HEK293T (cell line): Measurements from ENCODE around the gene PLEKHB2.
"Not testable (repeated sequence)": the region's sequence is repeated elsewhere in the genome, so short reads cannot be mapped to it uniquely, and the experiment has no call there.

Source experiments
- CTCF ChIA-PET: fragments of 350-600 bp; formaldehyde crosslinking; extraction: SDS; loops from one replicate; lab custom pipeline; 2021; ENCODE audit warnings: antibody characterized with exemption, inconsistent platforms; lab: Yijun Ruan, JAX
- POLR2A ChIA-PET: fragments of 350-600 bp; formaldehyde crosslinking; extraction: SDS; loops from one replicate; lab custom pipeline; 2020; ENCODE audit warnings: antibody characterized with exemption, inconsistent platforms; lab: Yijun Ruan, JAX
- DNase-seq: peaks from one replicate; pipeline ENCODE4 v3.0.0; 2012; ENCODE audit warnings: mixed read lengths; ENCODE audit errors: extremely low spot score
- ARNT ChIP-seq: fragments of 450-650 bp; IDR thresholded peaks from 2 replicates; pipeline ENCODE4 v1.6.1; 2017; ENCODE audit warnings: mild to moderate bottlenecking
- BHLHE40 ChIP-seq: fragments of 450-650 bp; IDR thresholded peaks from 2 replicates; pipeline ENCODE4 v1.6.1; 2016; ENCODE audit warnings: mild to moderate bottlenecking, moderate library complexity, borderline replicate concordance
- CTBP1 ChIP-seq: fragments of 450-650 bp; IDR thresholded peaks from 2 replicates; pipeline ENCODE4 v1.6.1; 2016; ENCODE audit warnings: borderline replicate concordance
- ELF4 ChIP-seq: fragments of 450-650 bp; IDR thresholded peaks from 2 replicates; pipeline ENCODE4 v1.6.1; 2017; ENCODE audit warnings: antibody characterized with exemption
- FOXA1 ChIP-seq: fragments of 450-650 bp; IDR thresholded peaks from 2 replicates; pipeline ENCODE4 v1.6.1; 2016; ENCODE audit warnings: mild to moderate bottlenecking
- FOXK2 ChIP-seq: fragments of 450-650 bp; IDR thresholded peaks from 2 replicates; pipeline ENCODE4 v1.6.1; 2016; ENCODE audit warnings: mild to moderate bottlenecking
- FOXM1 ChIP-seq: fragments of 450-650 bp; IDR thresholded peaks from 2 replicates; pipeline ENCODE4 v1.6.1; 2017; ENCODE audit warnings: mild to moderate bottlenecking, borderline replicate concordance
- HDGF ChIP-seq: fragments of 450-650 bp; IDR thresholded peaks from 2 replicates; pipeline ENCODE4 v1.6.1; 2017; ENCODE audit warnings: antibody characterized with exemption, borderline replicate concordance
- L3MBTL2 ChIP-seq: fragments of 450-650 bp; conservative IDR thresholded peaks from 2 replicates; pipeline ENCODE4 v1.6.1; 2016; ENCODE audit warnings: mild to moderate bottlenecking
- LEF1 ChIP-seq: fragments of 450-650 bp; IDR thresholded peaks from 2 replicates; pipeline ENCODE4 v1.6.1; 2017; ENCODE audit warnings: mild to moderate bottlenecking, borderline replicate concordance
- NFRKB ChIP-seq: fragments of 450-650 bp; IDR thresholded peaks from 2 replicates; pipeline ENCODE4 v1.6.1; 2016; ENCODE audit warnings: mild to moderate bottlenecking, moderate library complexity
- PKNOX1 ChIP-seq: fragments of 450-650 bp; IDR thresholded peaks from 2 replicates; pipeline ENCODE4 v1.6.1; 2016
- SP1 ChIP-seq: fragments of 450-650 bp; IDR thresholded peaks from 2 replicates; pipeline ENCODE4 v1.6.1; 2017
- SUZ12 ChIP-seq: fragments of 450-650 bp; IDR thresholded peaks from 2 replicates; pipeline ENCODE4 v1.6.1; 2016; ENCODE audit warnings: mild to moderate bottlenecking
- TARDBP ChIP-seq: fragments of 450-650 bp; IDR thresholded peaks from 2 replicates; pipeline ENCODE4 v1.6.1; 2016
- ZNF384 ChIP-seq: fragments of 450-650 bp; IDR thresholded peaks from 2 replicates; pipeline ENCODE4 v1.6.1; 2016

PLEKHB2 gene

DNA sequence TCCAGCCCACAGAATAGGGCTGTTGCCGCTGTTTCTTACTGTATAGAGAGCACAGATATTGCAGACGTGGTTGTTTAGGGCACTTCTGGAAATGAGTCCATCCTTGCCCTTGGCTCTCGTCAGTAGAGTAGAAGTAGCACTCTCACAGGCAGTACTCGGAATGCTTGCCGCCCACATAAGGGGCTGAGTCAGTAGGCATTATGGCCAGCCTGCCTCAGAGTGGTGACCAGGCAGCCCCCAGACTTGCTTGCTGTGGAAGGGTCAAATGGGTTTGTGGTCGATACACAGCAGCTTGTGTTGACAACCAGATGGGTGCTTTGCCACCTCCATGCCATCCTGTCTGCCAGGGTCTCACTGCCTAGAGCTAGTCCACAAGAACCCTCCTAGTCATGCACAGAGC lies 38.7 kb downstream of the PLEKHB2 start:
- POLR2A ChIA-PET: no interaction called here
- CTCF ChIA-PET: no interaction called here
- DNase-seq: no peak
- no peak for TF ChIP-seq HDGF
- no peak for TF ChIP-seq SUZ12
- TF ChIP-seq L3MBTL2: no peak
- no peak for TF ChIP-seq ARNT
- no peak for TF ChIP-seq BHLHE40
- no peak for TF ChIP-seq SP1
- TF ChIP-seq CTBP1: no peak
- no peak for TF ChIP-seq FOXM1
- no peak for TF ChIP-seq NFRKB
- TF ChIP-seq FOXK2: no peak
- no peak for TF ChIP-seq LEF1
- TF ChIP-seq TARDBP: no peak
- TF ChIP-seq FOXA1: no peak
- TF ChIP-seq ZNF384: no peak
- no peak for TF ChIP-seq PKNOX1
- no peak for TF ChIP-seq ELF4

DNA sequence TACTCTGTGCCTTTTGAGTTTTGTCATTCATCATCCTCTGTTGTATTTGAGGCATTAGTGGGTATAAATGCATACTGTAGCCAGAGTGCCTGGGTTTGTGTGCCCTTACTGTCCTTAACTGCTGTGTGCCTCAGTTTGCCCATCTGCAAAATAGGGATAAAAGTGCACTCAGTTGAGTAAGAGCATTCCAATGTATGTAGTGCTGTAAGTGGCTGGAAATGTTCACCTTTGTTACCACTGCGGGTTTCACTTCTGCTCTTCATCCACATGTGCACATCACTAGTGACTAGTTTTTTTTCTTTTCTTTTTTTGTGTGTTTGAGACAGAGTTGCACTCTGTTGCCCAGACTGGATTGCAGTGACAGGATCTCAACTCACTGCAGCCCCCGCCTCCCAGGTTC lies 39.9 kb downstream of the PLEKHB2 start:
- CTCF ChIA-PET: no interaction called here
- TF ChIP-seq ARNT (no peak), L3MBTL2 (no peak), PKNOX1 (no peak), NFRKB (no peak), ELF4 (no peak), ZNF384 (no peak), FOXM1 (no peak), CTBP1 (no peak), SUZ12 (no peak), BHLHE40 (no peak), FOXK2 (no peak), HDGF (no peak), FOXA1 (no peak)
- POLR2A ChIA-PET: no interaction called here
- no peak for DNase-seq

DNA sequence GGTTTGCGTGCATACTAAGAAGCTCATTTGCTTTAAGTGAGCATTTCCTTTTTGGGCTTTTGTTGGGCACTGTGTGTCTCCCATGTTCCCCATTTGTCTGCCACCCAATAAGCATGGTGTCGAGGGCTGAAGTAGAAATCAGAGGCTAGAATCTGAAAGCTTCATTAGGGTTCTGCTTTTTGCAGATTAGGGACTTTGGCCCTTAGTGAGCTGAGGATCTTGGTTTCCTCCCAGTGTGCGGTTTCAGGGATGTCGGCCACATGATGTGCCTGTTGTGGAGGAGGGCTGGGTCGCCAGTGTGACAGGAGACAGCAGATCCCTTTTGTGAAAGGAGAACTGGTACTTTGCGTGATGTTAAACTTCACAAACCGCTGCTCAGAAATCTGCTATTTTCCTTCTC lies 41.1 kb downstream of the PLEKHB2 start:
- DNase-seq: no peak
- ChIA-PET CTCF (interaction anchor here (0.6 kb wide), 1 partner anchor 8 kb away, joined by 3 read pairs; no protein-coding TSS in a partner anchor), POLR2A (no interaction called here)
- no peak for TF ChIP-seq ZNF384
- TF ChIP-seq L3MBTL2: no peak
- no peak for TF ChIP-seq TARDBP
- TF ChIP-seq FOXM1: no peak
- no peak for TF ChIP-seq PKNOX1
- TF ChIP-seq LEF1: no peak
- TF ChIP-seq NFRKB: no peak
- no peak for TF ChIP-seq CTBP1
- no peak for TF ChIP-seq ELF4
- TF ChIP-seq FOXA1: no peak
- no peak for TF ChIP-seq HDGF
- no peak for TF ChIP-seq SP1
- no peak for TF ChIP-seq FOXK2
- no peak for TF ChIP-seq SUZ12
- no peak for TF ChIP-seq ARNT
- TF ChIP-seq BHLHE40: no peak

GRCh38 chr2:131146749-131147148 lies 41.6 kb downstream of the PLEKHB2 start:
- DNase-seq: no peak
- ChIA-PET CTCF (no interaction called here), POLR2A (no interaction called here)
- TF ChIP-seq SUZ12 (no peak), FOXK2 (no peak), CTBP1 (no peak), ELF4 (no peak), ZNF384 (no peak), LEF1 (no peak), PKNOX1 (no peak), TARDBP (no peak), ARNT (no peak), SP1 (no peak), NFRKB (no peak), FOXM1 (no peak), FOXA1 (no peak), HDGF (no peak), BHLHE40 (no peak), L3MBTL2 (no peak)

GRCh38 chr2:131148426-131148825 lies 43.3 kb downstream of the PLEKHB2 start:
- TF ChIP-seq L3MBTL2 (no peak), BHLHE40 (no peak), NFRKB (no peak), CTBP1 (no peak), TARDBP (no peak), SUZ12 (no peak), HDGF (no peak), FOXM1 (no peak), FOXK2 (no peak), FOXA1 (no peak), ZNF384 (no peak)
- CTCF ChIA-PET: no interaction called here
- POLR2A ChIA-PET: no interaction called here
- DNase-seq: no peak

GRCh38 chr2:131150109-131150508 lies 45.0 kb downstream of the PLEKHB2 start:
- CTCF ChIA-PET, DNase-seq, POLR2A ChIA-PET: not testable (repeated sequence)
